Mesothelial cell of epicardium (in vitro differentiated cells): ENCODE results near the gene DOCK10. TPM values are rescaled to one million over a fixed set of nuclear protein-coding genes. Genes with fewer than 3 reads are reported as not detected.

Experiments used
- DNase-seq, 2 experiments: peaks; one replicate each; pipeline ENCODE4 v3.0.0; 2021; ENCODE audit warnings: low spot score in 2 of 2; ENCODE audit not compliant: unreplicated experiment in 2 of 2
- H3K27ac Mint-ChIP-seq: 2 replicates; pipeline ENCODE4 v1.8.0; 2021; ENCODE audit warnings: mixed read lengths
- H3K27me3 Mint-ChIP-seq: 2 replicates; pipeline ENCODE4 v1.8.0; 2021; ENCODE audit warnings: low read depth, mixed read lengths
- H3K36me3 Mint-ChIP-seq: 2 replicates; pipeline ENCODE4 v1.8.0; 2021; ENCODE audit warnings: mixed read lengths
- H3K4me1 Mint-ChIP-seq: 2 replicates; pipeline ENCODE4 v1.8.0; 2021; ENCODE audit warnings: mixed read lengths
- H3K4me3 Mint-ChIP-seq: 2 replicates; pipeline ENCODE4 v1.8.0; 2021; ENCODE audit warnings: mild to moderate bottlenecking, moderate library complexity, mixed read lengths
- H3K9me3 Mint-ChIP-seq: 2 replicates; pipeline ENCODE4 v1.8.0; 2021; ENCODE audit warnings: mixed read lengths
- total RNA-seq: library from RNA; stranded (reverse); gene quantifications from 3 replicates; pipeline ENCODE4 v1.2.1, GENCODE V29; 2021
- TF ChIP-seq, protein P1 (sequence below): fragments of 200-600 bp; sonication (generic); IDR thresholded peaks from one replicate; pipeline ENCODE4 v1.5.0; 2021; ENCODE audit warnings: antibody characterized with exemption; ENCODE audit not compliant: unreplicated experiment

The DOCK10 gene
- total RNA-seq, 1 donor from 2014 or later: 2.4 TPM

DNA sequence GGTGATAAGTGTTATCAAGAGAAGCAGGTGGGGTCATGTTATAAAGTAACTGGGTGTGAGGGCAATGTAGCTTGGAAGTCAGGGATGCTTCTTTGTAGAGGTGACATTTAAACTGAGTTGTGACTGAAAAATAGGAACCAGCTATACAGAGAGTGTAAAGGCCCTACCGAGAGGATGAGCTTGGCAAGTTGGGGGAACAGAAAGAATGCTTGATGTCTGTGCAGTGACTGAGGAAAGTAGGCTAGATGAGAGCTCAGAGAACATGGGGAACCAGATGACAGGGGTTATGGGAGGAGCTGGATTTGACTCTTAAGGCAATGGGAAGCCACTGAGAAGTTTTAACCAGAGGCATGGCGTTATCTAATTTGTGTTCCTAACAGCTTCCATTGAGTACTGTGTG lies 115.3 kb downstream of the DOCK10 start:
- H3K27ac Mint-ChIP-seq: no peak overlapping the region
- H3K27me3 Mint-ChIP-seq: no peaks in the 10 kb centered on the region
- DNase-seq: no peak
- no peaks in the 10 kb centered on the region for H3K36me3 Mint-ChIP-seq
- H3K4me1 Mint-ChIP-seq: no peaks in the 10 kb centered on the region
- no peaks in the 10 kb centered on the region for H3K9me3 Mint-ChIP-seq
- H3K4me3 Mint-ChIP-seq: no peak overlapping the region
- TF ChIP-seq, protein P1, sequence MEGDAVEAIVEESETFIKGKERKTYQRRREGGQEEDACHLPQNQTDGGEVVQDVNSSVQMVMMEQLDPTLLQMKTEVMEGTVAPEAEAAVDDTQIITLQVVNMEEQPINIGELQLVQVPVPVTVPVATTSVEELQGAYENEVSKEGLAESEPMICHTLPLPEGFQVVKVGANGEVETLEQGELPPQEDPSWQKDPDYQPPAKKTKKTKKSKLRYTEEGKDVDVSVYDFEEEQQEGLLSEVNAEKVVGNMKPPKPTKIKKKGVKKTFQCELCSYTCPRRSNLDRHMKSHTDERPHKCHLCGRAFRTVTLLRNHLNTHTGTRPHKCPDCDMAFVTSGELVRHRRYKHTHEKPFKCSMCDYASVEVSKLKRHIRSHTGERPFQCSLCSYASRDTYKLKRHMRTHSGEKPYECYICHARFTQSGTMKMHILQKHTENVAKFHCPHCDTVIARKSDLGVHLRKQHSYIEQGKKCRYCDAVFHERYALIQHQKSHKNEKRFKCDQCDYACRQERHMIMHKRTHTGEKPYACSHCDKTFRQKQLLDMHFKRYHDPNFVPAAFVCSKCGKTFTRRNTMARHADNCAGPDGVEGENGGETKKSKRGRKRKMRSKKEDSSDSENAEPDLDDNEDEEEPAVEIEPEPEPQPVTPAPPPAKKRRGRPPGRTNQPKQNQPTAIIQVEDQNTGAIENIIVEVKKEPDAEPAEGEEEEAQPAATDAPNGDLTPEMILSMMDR: no peak

DNA sequence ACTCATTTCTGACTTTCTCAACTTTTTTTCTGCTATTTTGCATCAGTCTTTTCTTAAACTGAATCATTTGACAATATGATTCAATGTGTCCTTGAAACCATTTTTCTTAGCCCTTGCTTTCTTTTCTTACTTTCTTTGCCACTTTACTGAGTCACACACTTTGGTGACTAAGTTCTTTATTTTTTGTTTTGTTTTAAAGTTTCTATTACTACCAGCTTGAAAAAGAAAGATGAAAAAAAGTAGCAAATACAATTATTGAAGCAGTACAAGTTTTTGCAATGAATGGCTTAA lies 116.5 kb downstream of the DOCK10 start:
- no peaks in the 10 kb centered on the region for H3K36me3 Mint-ChIP-seq
- TF ChIP-seq, protein P1: no peak
- no peak overlapping the region for H3K27ac Mint-ChIP-seq
- H3K27me3 Mint-ChIP-seq: no peaks in the 10 kb centered on the region
- no peaks in the 10 kb centered on the region for H3K9me3 Mint-ChIP-seq
- H3K4me1 Mint-ChIP-seq: no peaks in the 10 kb centered on the region
- H3K4me3 Mint-ChIP-seq: no peak overlapping the region
- no peak for DNase-seq

DNA sequence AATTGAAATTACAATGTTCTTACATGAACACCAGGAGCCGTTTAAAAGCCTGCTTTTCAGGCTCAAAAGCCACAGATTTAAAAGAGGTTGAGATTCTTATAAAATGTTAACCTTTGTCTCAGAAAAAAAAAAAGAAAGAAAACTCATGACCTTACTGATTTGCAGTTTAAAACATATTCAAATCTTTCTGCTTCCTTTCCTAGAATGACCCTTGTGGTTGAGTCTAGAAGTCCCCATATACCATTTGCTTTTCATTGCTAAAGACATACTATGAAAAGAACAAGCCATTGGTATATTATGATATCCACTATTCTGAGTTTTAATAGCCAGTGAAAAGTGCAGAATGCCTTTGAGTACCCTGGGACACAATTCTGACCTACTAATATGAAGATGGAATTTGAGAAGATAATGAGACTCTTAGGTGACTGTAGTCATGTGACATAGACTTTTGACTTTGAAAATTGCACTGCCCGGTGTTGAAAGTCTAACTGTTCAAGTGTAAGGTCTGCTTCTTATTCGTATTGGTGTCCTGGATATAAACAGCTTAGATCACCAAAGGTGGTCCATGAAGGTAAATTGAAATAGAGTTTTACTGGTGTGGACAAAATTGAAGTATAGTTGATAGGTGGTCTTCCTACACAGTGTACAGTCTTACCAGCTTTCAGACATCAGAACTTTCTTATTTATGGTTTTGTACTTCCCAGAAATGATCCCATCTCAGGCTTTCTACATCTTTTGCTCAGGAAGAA lies 117.0 kb downstream of the DOCK10 start:
- Mint-ChIP-seq H3K27me3 (no peaks in the 10 kb centered on the region), H3K4me1 (no peaks in the 10 kb centered on the region), H3K4me3 (no peak overlapping the region), H3K27ac (no peak overlapping the region), H3K36me3 (no peaks in the 10 kb centered on the region), H3K9me3 (no peaks in the 10 kb centered on the region)
- DNase-seq: no peak
- TF ChIP-seq, protein P1: no peak

DNA sequence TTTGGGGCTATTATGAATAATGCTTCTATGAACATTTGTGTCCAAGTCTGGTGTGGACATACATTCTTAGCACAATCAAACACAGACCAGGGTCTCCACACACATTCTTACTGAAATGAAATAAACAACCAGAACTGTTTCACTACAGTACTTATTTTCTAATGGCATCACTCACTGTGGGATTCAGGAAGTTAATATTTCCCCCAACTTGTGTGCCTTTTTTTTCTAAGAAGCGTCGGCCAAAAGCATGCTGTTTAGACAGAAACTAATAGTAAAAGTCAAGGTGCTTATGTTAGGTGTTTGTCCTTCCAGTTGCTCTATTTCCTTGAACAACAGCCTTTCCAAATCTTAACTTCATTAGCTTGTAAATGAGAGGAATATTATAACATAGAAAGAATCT lies 117.6 kb downstream of the DOCK10 start:
- no peaks in the 10 kb centered on the region for H3K4me1 Mint-ChIP-seq

DNA sequence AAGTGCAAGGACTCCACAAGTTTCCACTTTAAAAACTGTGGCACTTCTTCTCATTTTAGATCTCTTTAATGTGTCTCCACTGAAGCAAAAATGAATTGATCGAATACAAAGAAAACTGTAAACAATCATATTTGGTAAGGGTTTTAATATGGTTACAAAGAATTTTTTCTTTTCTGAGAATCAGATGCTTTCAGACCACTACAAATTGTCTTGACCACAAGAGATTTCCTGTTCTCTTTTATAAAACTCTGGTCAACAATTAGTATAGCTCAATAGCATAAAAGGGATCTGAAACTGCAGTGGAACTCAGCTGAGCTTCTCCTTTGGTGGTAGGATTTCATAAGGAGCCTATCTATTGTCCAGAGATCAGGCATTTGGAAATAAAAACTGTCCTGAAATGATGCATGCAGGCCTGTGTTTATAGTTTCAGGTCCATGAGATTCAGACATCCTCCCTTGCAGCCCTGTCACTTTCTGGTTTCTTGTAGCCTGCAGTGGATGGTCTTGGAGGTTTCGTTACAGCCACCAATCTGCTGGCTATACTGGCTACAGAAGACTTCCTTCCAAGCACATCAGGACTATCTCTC lies 120.0 kb downstream of the DOCK10 start:
- no peak overlapping the region for H3K27ac Mint-ChIP-seq
- H3K4me1 Mint-ChIP-seq: no peaks in the 10 kb centered on the region
- H3K4me3 Mint-ChIP-seq: no peak overlapping the region
- TF ChIP-seq, protein P1: no peak
- no peak for DNase-seq
- H3K36me3 Mint-ChIP-seq: no peaks in the 10 kb centered on the region
- no peaks in the 10 kb centered on the region for H3K9me3 Mint-ChIP-seq
- H3K27me3 Mint-ChIP-seq: no peaks in the 10 kb centered on the region

More for the DNA sequence above, 117.6 kb downstream of the DOCK10 start:
- H3K27ac Mint-ChIP-seq: no peak overlapping the region
- TF ChIP-seq, protein P1: no peak
- DNase-seq: no peak
- no peaks in the 10 kb centered on the region for H3K9me3 Mint-ChIP-seq
- no peaks in the 10 kb centered on the region for H3K36me3 Mint-ChIP-seq
- H3K27me3 Mint-ChIP-seq: no peaks in the 10 kb centered on the region
- H3K4me3 Mint-ChIP-seq: no peak overlapping the region
